GM23248 (cell line): ENCODE measurements around the gene DNAH11. TPM values are rescaled to one million over a fixed set of nuclear protein-coding genes. Genes with fewer than 3 reads are reported as not detected.

ENCODE experiments used
- DNase-seq: peaks from one replicate; pipeline ENCODE4 v3.0.0-alpha.2; 2015
- H2AFZ ChIP-seq: fragments of 200-600 bp; sonication (generic); 2 replicates; pipeline ENCODE4 v1.6.1; 2016; ENCODE audit warnings: antibody characterized with exemption
- H3F3A ChIP-seq: fragments of 200-600 bp; sonication (generic); 2 replicates; pipeline ENCODE4 v1.6.1; 2016; ENCODE audit warnings: mild to moderate bottlenecking, antibody characterized with exemption, mixed run types; ENCODE audit not compliant: insufficient read depth
- H3K27ac ChIP-seq: fragments of 200-600 bp; sonication (generic); 2 replicates; pipeline ENCODE4 v1.5.1; 2016; ENCODE audit warnings: mild to moderate bottlenecking
- H3K27me3 ChIP-seq: fragments of 200-600 bp; sonication (generic); replicated peaks from 2 replicates; pipeline ENCODE4 v1.6.1; 2016; ENCODE audit warnings: mild to moderate bottlenecking; ENCODE audit not compliant: insufficient read depth
- H3K36me3 ChIP-seq: fragments of 200-600 bp; sonication (generic); 2 replicates; pipeline ENCODE4 v1.6.1; 2016; ENCODE audit warnings: low read depth, mild to moderate bottlenecking
- H3K4me1 ChIP-seq: fragments of 200-600 bp; sonication (generic); 2 replicates; pipeline ENCODE4 v1.6.1; 2016; ENCODE audit warnings: mild to moderate bottlenecking; ENCODE audit not compliant: insufficient read depth
- H3K4me2 ChIP-seq: fragments of 200-600 bp; sonication (generic); one replicate; pipeline ENCODE4 v1.6.1; 2016; ENCODE audit warnings: mild to moderate bottlenecking; ENCODE audit not compliant: unreplicated experiment
- H3K4me3 ChIP-seq: fragments of 200-600 bp; sonication (generic); 2 replicates; pipeline ENCODE4 v1.5.1; 2016; ENCODE audit warnings: mild to moderate bottlenecking
- H3K79me2 ChIP-seq: fragments of 200-600 bp; sonication (generic); 2 replicates; pipeline ENCODE4 v1.6.1; 2016; ENCODE audit warnings: mild to moderate bottlenecking; ENCODE audit not compliant: insufficient read depth
- H3K9ac ChIP-seq: fragments of 200-600 bp; sonication (generic); 2 replicates; pipeline ENCODE4 v1.6.1; 2016; ENCODE audit warnings: mild to moderate bottlenecking
- H3K9me2 ChIP-seq: fragments of 200-600 bp; sonication (generic); 2 replicates; pipeline ENCODE4 v1.6.1; 2016; ENCODE audit warnings: mixed run types, mild to moderate bottlenecking, moderate library complexity; ENCODE audit not compliant: insufficient read depth
- H3K9me3 ChIP-seq: fragments of 200-600 bp; sonication (generic); one replicate; pipeline ENCODE4 v1.6.1; 2017; ENCODE audit warnings: low read depth
- H4K20me1 ChIP-seq: fragments of 200-600 bp; sonication (generic); 2 replicates; pipeline ENCODE4 v1.6.0; 2016; ENCODE audit not compliant: insufficient read depth
- EZH2 ChIP-seq: fragments of 200-600 bp; sonication (generic); IDR thresholded peaks from 2 replicates; pipeline ENCODE4 v1.6.1; 2018; ENCODE audit warnings: antibody characterized with exemption, mild to moderate bottlenecking; ENCODE audit not compliant: insufficient read depth, poor library complexity, severe bottlenecking
- EZH2phosphoT487 ChIP-seq: fragments of 200-600 bp; sonication (generic); IDR thresholded peaks from 2 replicates; pipeline ENCODE4 v1.6.1; 2018; ENCODE audit warnings: antibody characterized with exemption, moderate library complexity, mild to moderate bottlenecking, low read depth; ENCODE audit not compliant: insufficient read depth
- WGBS, 2 experiments: methylation state at CpG; one replicate each; pipeline ENCODE4 v1.1.6; 2015 to 2017; ENCODE audit warnings: low lambda C conversion rate in 2 of 2, low coverage in 1 of 2; ENCODE audit errors: missing lambda C conversion rate in 2 of 2; 5-methylcytosine and 5-hydroxymethylcytosine counted together
- in situ Hi-C: fragments of 300-500 bp; cut with MboI; formaldehyde crosslinking; loops from 2 replicates; pipeline ENCODE4 v1.15.0; 2020
- polyA plus RNA-seq: library from polyadenylated mRNA; unstranded; fragments of >200 nt; fragmentation: Nextera tagmentation; extraction: Ambion mirVana; gene quantifications from 2 replicates; pipeline ENCODE4 v1.2.1, GENCODE V29; 2016
- total RNA-seq: library from RNA; depleted of rRNA; stranded (reverse); fragments of >200 nt; shearing (Covaris generic); gene quantifications from 2 replicates; pipeline ENCODE4 v1.2.3, GENCODE V29; 2014

DNAH11 gene
- total and polyA plus RNA-seq, 2 experiments from 2014 or later, result 0.91 to 3.1 TPM

GRCh38 chr7:21596801-21597200 lies 54.0 kb downstream of the DNAH11 start:
- TF ChIP-seq EZH2phosphoT487, result no peak
- no peak for TF ChIP-seq EZH2
- Histone ChIP-seq H4K20me1 (no peaks in the 10 kb centered on the region), H3K9me2 (no peaks in the 10 kb centered on the region), H3K4me2 (no peak overlapping the region), H3K27ac (no peak overlapping the region), H2AFZ (no peak overlapping the region), H3K36me3 (no peaks in the 10 kb centered on the region), H3K27me3 (0 out of 2 replicates have a peak, but pooled peaks cover 3% of the 10 kb centered on the region), H3K4me3 (no peak overlapping the region), H3K9ac (no peak overlapping the region), H3K79me2 (no peaks in the 10 kb centered on the region), H3F3A (no peaks in the 10 kb centered on the region), H3K4me1 (no peaks in the 10 kb centered on the region), H3K9me3 (no peaks in the 10 kb centered on the region)
- WGBS, 2 experiments, result 27% methylated on average over 4 of the region's 4 CpGs
- DNase-seq, result no peak
- in situ Hi-C loops, result no loop called here

GRCh38 chr7:21603462-21603861 lies 60.6 kb downstream of the DNAH11 start:
- Histone ChIP-seq H3K36me3 (no peaks in the 10 kb centered on the region), H3K9ac (no peak overlapping the region), H3K79me2 (no peaks in the 10 kb centered on the region), H3K27ac (no peak overlapping the region), H3K9me3 (no peaks in the 10 kb centered on the region), H3K4me1 (no peaks in the 10 kb centered on the region), H2AFZ (no peak overlapping the region), H3K4me2 (no peak overlapping the region), H3K27me3 (0 out of 2 replicates have a peak, but pooled peaks cover 9% of the 10 kb centered on the region), H4K20me1 (no peaks in the 10 kb centered on the region), H3K9me2 (no peaks in the 10 kb centered on the region), H3F3A (no peaks in the 10 kb centered on the region), H3K4me3 (no peak overlapping the region)
- in situ Hi-C loops, result no loop called here
- DNase-seq, result no peak
- TF ChIP-seq EZH2 (no peak), EZH2phosphoT487 (no peak)

GRCh38 chr7:21603972-21604749 lies 61.3 kb downstream of the DNAH11 start:
- Histone ChIP-seq H3K4me1 (no peaks in the 10 kb centered on the region), H3F3A (no peaks in the 10 kb centered on the region), H3K9ac (no peak overlapping the region), H3K27me3 (0 out of 2 replicates have a peak, but pooled peaks cover 9% of the 10 kb centered on the region), H3K27ac (no peak overlapping the region), H4K20me1 (no peaks in the 10 kb centered on the region), H3K79me2 (no peaks in the 10 kb centered on the region), H3K4me3 (no peak overlapping the region), H3K4me2 (no peak overlapping the region), H3K9me2 (no peaks in the 10 kb centered on the region), H3K36me3 (no peaks in the 10 kb centered on the region), H3K9me3 (no peaks in the 10 kb centered on the region), H2AFZ (no peak overlapping the region)
- in situ Hi-C loops, result no loop called here
- 11 to 15% methylated on average over 5 of the region's 5 CpGs for WGBS, 2 experiments
- no peak for DNase-seq
- TF ChIP-seq EZH2phosphoT487 (no peak), EZH2 (no peak)

GRCh38 chr7:21605008-21605585 lies 62.3 kb downstream of the DNAH11 start:
- Histone ChIP-seq H3K9ac (no peak overlapping the region), H3K9me3 (no peaks in the 10 kb centered on the region), H3F3A (no peaks in the 10 kb centered on the region), H3K27me3 (0 out of 2 replicates have a peak, but pooled peaks cover 6% of the 10 kb centered on the region), H3K4me1 (no peaks in the 10 kb centered on the region), H3K79me2 (no peaks in the 10 kb centered on the region), H3K27ac (no peak overlapping the region), H3K4me3 (no peak overlapping the region), H4K20me1 (no peaks in the 10 kb centered on the region), H3K4me2 (no peak overlapping the region), H2AFZ (no peak overlapping the region), H3K9me2 (no peaks in the 10 kb centered on the region), H3K36me3 (no peaks in the 10 kb centered on the region)
- in situ Hi-C loops, result no loop called here
- no peak for DNase-seq
- 12 to 14% methylated on average over 3 of the region's 3 CpGs for WGBS, 2 experiments
- TF ChIP-seq EZH2 (no peak), EZH2phosphoT487 (no peak)
